ENCODE data around the gene FUT6.
"Not testable (repeated sequence)": the region's sequence is repeated elsewhere in the genome, so short reads cannot be mapped to it uniquely, and the experiment has no call there.

Gene FUT6

GRCh38 chr19:5784581-5785147 lies 54.8 kb downstream of the FUT6 start, which contains the start of gene PRR22:
TSS of gene PRR22 (minus strand) at chr19:5784746. CDS start at chr19:5784660, 86 bp downstream.
- DNase-seq = no peak

- DNase-seq = no peak
Measured at GRCh38 chr19:5782945-5783919, 56.3 kb downstream of the FUT6 start.

GRCh38 chr19:5782322-5782721 lies 57.2 kb downstream of the FUT6 start:
- no peak for DNase-seq

GRCh38 chr19:5780916-5781315 lies 58.6 kb downstream of the FUT6 start:
- DNase-seq = not testable (repeated sequence)

Data from activated effector memory CD4-positive, alpha-beta T cell treated with Interleukin-2 at 50 U/mL for 16 hours (primary cell).